HEK293 (cell line): ENCODE measurements around the gene MFGE8.

Source experiments
- AEBP2 ChIP-seq: fragments of 450-650 bp; formaldehyde crosslinking; IDR thresholded peaks from 2 replicates; pipeline ENCODE4 v1.5.1; 2016; ENCODE audit warnings: missing biosample characterization, missing genetic modification characterization, borderline replicate concordance
- EGR2 ChIP-seq: fragments of 450-650 bp; formaldehyde crosslinking; IDR thresholded peaks from 2 replicates; pipeline ENCODE4 v1.5.1; 2016; ENCODE audit warnings: low read depth, missing biosample characterization, missing genetic modification characterization
- FEZF1 ChIP-seq: fragments of 450-650 bp; formaldehyde crosslinking; IDR thresholded peaks from 2 replicates; pipeline ENCODE4 v1.5.1; 2016; ENCODE audit warnings: missing biosample characterization, missing genetic modification characterization
- GLIS2 ChIP-seq: fragments of 450-650 bp; formaldehyde crosslinking; IDR thresholded peaks from 2 replicates; pipeline ENCODE4 v1.5.1; 2016; ENCODE audit warnings: missing biosample characterization, missing genetic modification characterization
- IKZF3 ChIP-seq: fragments of 450-650 bp; IDR thresholded peaks from 2 replicates; pipeline ENCODE4 v1.5.0; 2018; ENCODE audit warnings: missing biosample characterization, mild to moderate bottlenecking, missing genetic modification characterization, moderate library complexity
- ZIC2 ChIP-seq: fragments of 450-650 bp; formaldehyde crosslinking; IDR thresholded peaks from 2 replicates; pipeline ENCODE4 v1.5.1; 2016; ENCODE audit warnings: missing biosample characterization, missing genetic modification characterization
- ZNF148 ChIP-seq: fragments of 450-650 bp; formaldehyde crosslinking; IDR thresholded peaks from 2 replicates; pipeline ENCODE4 v1.5.0; 2017; ENCODE audit warnings: missing biosample characterization, missing genetic modification characterization, borderline replicate concordance
- ZNF311 ChIP-seq: fragments of 450-650 bp; formaldehyde crosslinking; IDR thresholded peaks from 2 replicates; pipeline ENCODE4 v1.5.1; 2017; ENCODE audit warnings: missing biosample characterization, missing genetic modification characterization, borderline replicate concordance
- ZNF398 ChIP-seq: fragments of 450-650 bp; formaldehyde crosslinking; IDR thresholded peaks from 2 replicates; pipeline ENCODE4 v1.5.1; 2017; ENCODE audit warnings: missing biosample characterization, missing genetic modification characterization
- ZNF513 ChIP-seq: fragments of 450-650 bp; IDR thresholded peaks from 2 replicates; pipeline ENCODE4 v1.5.1; 2018; ENCODE audit warnings: missing biosample characterization, missing genetic modification characterization
- ZSCAN23 ChIP-seq: fragments of 450-650 bp; formaldehyde crosslinking; IDR thresholded peaks from 2 replicates; pipeline ENCODE4 v1.5.1; 2016; ENCODE audit warnings: missing biosample characterization, missing genetic modification characterization
- TF ChIP-seq, protein P1 (sequence below): IDR thresholded peaks from 2 replicates; pipeline ENCODE4 v1.6.1; 2011; ENCODE audit warnings: mild to moderate bottlenecking, low read depth, low read length, borderline replicate concordance
- TF ChIP-seq, protein P2 (sequence below): fragments of 450-650 bp; formaldehyde crosslinking; IDR thresholded peaks from 2 replicates; pipeline ENCODE4 v1.5.1; 2016; ENCODE audit warnings: missing biosample characterization, missing genetic modification characterization
- TF ChIP-seq, protein P3 (sequence below): fragments of 450-650 bp; formaldehyde crosslinking; IDR thresholded peaks from 2 replicates; pipeline ENCODE4 v1.5.1; 2016; ENCODE audit warnings: missing biosample characterization, missing genetic modification characterization

MFGE8 gene

GRCh38 chr15:88911766-88912118 is 1.4 kb downstream of the MFGE8 start (continued):
- TF ChIP-seq AEBP2 (tag by site-specific recombination), result no peak
- TF ChIP-seq FEZF1 (tag by site-specific recombination), result 0 out of 2 replicates have a peak, but pooled peaks have one; percentile 27
- TF ChIP-seq ZSCAN23 (tag by site-specific recombination), result no peak
- peak; percentile 54; the same call in 1 of the 2 replicates for TF ChIP-seq IKZF3 (tag by site-specific recombination)
- TF ChIP-seq ZNF398 (tag by site-specific recombination), result peak; percentile 41; the same call in 1 of the 2 replicates
- TF ChIP-seq ZNF148, result no peak
- TF ChIP-seq ZIC2, result peak; percentile 78
- TF ChIP-seq ZNF513, result no peak
- TF ChIP-seq ZNF311 (tag by site-specific recombination), result no peak
- TF ChIP-seq, protein P1, sequence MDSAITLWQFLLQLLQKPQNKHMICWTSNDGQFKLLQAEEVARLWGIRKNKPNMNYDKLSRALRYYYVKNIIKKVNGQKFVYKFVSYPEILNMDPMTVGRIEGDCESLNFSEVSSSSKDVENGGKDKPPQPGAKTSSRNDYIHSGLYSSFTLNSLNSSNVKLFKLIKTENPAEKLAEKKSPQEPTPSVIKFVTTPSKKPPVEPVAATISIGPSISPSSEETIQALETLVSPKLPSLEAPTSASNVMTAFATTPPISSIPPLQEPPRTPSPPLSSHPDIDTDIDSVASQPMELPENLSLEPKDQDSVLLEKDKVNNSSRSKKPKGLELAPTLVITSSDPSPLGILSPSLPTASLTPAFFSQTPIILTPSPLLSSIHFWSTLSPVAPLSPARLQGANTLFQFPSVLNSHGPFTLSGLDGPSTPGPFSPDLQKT, result no peak
- TF ChIP-seq GLIS2, result peak; percentile 28
- peak; percentile 39; the same call in 1 of the 2 replicates for TF ChIP-seq EGR2 (tag by site-specific recombination)
- TF ChIP-seq, protein P2, sequence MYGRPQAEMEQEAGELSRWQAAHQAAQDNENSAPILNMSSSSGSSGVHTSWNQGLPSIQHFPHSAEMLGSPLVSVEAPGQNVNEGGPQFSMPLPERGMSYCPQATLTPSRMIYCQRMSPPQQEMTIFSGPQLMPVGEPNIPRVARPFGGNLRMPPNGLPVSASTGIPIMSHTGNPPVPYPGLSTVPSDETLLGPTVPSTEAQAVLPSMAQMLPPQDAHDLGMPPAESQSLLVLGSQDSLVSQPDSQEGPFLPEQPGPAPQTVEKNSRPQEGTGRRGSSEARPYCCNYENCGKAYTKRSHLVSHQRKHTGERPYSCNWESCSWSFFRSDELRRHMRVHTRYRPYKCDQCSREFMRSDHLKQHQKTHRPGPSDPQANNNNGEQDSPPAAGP (tag by site-specific recombination), result peak; percentile 47; the same call in 1 of the 2 replicates
- TF ChIP-seq, protein P3, sequence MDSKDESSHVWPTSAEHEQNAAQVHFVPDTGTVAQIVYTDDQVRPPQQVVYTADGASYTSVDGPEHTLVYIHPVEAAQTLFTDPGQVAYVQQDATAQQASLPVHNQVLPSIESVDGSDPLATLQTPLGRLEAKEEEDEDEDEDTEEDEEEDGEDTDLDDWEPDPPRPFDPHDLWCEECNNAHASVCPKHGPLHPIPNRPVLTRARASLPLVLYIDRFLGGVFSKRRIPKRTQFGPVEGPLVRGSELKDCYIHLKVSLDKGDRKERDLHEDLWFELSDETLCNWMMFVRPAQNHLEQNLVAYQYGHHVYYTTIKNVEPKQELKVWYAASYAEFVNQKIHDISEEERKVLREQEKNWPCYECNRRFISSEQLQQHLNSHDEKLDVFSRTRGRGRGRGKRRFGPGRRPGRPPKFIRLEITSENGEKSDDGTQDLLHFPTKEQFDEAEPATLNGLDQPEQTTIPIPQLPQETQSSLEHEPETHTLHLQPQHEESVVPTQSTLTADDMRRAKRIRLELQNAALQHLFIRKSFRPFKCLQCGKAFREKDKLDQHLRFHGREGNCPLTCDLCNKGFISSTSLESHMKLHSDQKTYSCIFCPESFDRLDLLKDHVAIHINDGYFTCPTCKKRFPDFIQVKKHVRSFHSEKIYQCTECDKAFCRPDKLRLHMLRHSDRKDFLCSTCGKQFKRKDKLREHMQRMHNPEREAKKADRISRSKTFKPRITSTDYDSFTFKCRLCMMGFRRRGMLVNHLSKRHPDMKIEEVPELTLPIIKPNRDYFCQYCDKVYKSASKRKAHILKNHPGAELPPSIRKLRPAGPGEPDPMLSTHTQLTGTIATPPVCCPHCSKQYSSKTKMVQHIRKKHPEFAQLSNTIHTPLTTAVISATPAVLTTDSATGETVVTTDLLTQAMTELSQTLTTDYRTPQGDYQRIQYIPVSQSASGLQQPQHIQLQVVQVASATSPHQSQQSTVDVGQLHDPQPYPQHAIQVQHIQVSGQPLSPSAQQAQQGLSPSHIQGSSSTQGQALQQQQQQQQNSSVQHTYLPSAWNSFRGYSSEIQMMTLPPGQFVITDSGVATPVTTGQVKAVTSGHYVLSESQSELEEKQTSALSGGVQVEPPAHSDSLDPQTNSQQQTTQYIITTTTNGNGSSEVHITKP (tag by site-specific recombination), result peak; percentile 100
